ENCODE results near the gene CACNA1C.

The CACNA1C gene

DNA sequence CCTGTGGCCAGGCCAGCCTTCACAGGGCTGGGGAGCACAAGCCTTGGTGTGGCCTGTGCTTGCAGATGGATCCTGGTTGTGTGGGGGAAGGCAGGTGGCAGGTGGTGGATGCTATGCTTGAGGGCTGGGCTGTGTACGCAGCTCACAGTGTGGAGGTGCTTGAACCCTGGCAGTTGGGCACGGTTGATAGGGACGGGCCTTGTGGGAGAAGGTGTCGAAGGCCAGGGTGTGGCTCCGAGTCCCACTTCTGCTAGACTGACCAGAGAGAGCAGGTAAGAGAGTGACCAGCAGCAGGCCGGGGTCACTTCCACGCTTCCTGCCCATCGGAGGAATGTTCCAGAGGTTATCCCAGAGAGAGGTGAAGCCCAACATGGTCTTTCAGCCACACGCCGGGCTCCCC, 85.5 kb downstream of the CACNA1C start:
- no peak for DNase-seq (ENCODE audit: low read depth, low spot score)

DNA sequence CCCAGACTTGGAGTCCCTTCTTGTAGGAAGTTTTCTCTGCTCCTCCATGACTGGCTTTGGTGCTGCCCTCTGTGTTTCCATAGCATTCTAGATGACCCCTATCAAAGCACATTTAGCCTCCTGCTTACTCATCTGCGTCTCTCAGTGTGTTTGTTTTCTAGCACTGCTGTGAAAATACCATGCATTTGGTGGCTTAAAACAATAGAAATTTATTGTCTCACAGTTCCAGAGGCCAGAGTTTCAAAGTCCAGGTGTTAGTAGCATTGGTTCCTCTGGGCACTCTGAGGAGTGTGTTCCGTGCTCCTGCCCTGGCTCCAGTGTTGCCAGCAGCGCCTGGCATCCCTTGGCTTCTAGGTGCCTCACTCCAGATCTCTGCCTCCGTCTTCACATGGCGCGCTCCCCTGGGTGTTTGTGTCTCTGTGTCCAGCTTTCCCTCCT, 86.1 kb downstream of the CACNA1C start:
- no peak for DNase-seq (ENCODE audit: low read depth, low spot score)

DNA sequence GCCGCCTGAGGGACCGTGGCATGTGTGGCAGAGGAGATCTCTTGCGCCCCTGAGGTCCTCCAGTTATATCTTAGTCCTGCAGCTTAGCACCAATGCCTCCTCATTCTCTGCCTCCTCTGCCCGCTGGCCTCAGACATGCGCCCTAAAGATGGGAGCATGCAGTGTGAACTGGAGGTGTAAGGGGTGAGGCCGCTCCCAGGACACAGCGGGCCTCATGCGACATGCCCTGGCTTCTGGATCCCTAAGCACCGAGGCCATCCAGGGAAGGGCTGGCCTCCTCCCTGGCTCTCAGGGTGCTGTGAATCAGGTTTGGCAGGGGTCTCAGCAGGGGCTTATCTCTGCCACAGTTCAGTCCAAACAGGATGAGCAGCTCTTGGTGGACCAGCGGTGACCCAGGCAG, 86.9 kb downstream of the CACNA1C start:
- no peak for DNase-seq (ENCODE audit: low read depth, low spot score)

DNA sequence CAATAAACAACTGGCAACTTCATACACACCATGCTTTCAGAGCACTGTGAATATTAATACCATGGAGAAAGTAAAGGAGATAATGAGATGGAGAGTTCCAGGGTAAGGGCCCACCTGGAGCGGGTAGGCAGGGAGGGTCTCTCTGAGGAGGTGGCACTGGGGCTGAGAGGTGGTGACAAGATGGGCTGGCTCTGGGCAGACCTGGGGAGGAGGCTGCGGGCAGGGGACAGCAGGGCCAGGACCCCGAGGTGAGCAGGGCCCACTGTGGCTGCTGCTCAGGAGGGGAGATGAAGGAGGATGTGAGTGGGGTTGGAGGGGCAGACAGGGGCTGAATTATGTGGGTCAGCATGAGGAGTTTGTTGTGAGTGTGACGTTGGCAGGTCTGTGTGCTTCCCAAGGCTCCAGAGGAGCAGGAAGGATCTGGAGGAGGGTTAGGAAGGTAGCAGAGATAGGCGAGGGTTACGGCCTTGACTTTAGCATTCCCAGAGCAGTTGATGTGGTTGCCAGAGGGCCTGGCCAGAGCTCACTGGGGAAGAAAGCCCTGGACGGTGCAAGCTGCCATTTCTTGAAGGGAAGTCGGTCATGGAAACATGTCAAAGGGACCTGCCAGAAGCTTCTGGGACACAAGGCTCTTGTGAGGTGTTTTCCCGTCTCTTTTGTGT, 88.2 kb downstream of the CACNA1C start:
- no peak for DNase-seq (ENCODE audit: low read depth, low spot score)

DNA sequence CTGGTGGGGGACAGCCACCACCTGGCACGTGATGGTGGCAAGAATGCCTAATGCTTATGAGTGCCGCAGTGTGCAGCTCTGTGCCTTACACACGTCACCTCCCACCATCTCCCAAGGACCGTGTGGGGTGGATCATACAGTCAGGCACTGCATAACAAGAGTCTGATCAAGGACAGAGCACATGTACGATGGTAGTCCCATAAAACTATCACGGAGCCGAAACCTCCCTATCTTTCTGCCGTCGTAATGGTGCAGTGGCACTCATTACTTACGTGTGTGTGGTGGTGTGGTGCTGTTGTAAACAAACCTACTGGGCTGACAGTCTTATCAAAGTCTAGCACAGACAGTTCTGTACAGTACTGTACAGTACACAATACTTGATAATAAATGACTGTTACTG, 89.3 kb downstream of the CACNA1C start:
- DNase-seq (ENCODE audit: low read depth, low spot score): no peak

DNA sequence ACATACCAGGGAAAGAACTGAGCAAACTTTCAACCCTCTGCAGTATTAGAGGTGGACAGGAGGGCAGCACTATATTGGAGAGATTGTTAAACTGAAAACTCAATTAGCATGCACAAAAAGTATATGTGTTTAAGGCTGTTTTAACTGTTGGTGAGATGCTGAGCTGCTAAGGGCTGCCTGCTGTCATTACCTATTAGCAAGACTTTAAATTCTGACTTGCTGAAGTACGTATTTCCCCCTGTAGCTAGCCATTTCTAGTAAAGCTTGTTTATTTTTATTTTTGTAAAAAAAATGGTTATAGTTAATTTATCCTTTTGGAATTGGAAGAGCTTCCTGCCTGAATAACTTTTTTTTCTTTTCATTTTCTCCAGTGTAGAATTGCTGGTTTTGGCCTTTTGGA, 92.2 kb downstream of the CACNA1C start:
- DNase-seq (ENCODE audit: low read depth, low spot score): no peak

DNA sequence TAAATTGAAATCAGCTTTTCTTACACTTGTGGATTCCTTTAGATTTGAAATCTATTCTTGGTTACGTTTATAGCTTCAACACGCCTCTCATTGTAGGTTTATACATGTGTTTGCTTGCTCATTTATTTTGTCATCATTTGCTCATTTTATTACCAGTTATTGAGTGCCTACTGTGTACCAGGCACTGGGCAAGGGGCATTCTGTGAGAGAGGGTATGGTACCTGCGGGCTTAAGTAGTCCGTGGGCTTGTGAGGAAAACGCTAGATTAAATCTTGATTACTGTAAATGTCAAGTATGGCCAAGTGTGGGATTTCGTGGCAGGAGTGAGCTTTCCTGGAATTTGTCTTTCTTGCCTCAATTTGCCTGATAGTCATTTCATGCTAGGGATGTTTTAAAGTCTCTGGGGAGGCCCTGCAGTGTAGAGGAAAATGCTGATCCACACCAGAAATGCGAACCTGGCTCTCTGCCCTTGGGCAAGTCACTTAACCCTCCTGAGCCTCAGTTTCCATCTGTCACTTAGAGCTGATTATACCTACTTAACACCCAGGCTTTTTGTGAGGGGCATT, 92.7 kb downstream of the CACNA1C start:
- no peak for DNase-seq (ENCODE audit: low read depth, low spot score)

DNA sequence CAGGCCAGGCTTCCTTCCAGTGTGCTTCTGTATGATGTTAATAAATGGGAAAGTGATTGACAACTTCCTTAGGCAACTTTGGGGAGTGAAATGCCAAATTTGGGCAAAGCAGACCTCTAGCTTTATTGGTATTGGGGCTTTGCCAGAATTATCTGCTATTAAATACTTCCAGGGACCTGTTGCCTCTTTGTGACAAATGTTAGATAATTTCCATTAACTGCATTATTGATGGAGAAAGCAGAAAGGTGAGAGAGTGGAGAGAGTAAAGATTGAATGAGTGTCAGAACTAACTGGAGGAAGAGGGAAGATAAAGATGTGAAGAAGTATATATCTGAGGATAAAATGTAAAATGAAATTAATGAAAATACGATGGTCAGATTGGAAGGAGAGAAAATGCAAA, 94.5 kb downstream of the CACNA1C start:
- DNase-seq (ENCODE audit: low read depth, low spot score): no peak

DNA sequence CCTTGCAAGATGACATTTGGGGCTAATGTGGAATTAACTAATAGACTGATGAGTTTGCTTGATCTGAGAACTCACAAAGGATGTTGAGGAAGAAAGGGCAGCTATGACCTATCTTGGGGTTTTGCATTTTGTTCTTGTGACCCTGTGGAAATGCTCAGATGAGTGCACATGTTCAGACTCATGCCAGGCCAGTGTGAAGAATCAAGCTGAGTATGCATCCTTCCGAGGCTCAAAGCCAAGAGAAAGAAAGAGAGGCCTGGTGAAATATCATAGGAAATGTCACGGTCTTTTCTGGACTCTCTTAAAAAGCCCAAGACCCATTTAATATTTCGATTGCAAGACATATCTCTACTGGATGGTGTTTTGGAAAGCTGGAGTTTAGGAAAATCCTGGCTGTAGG, 96.3 kb downstream of the CACNA1C start:
- no peak for DNase-seq (ENCODE audit: low read depth, low spot score)

DNA sequence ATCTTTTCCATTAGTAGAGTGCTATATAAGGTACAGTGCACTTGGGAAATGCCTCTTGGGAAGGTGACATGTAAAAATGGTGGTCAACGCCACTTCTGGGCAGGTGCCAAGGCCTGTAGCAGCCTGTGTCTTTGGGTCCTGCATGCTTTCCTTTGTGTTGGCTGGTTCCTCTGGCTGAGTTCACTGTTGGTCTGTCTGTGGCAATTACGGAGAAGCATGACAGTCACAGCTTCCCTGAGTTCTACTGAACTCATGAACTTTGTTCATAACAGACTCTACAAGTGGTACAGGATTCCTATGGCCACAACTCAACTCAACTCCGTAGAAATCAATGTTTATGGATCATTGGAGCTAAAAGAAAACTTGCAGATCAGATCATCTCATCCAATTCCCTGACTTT, 98.0 kb downstream of the CACNA1C start:
- no peak for DNase-seq (ENCODE audit: low read depth, low spot score)

DNA sequence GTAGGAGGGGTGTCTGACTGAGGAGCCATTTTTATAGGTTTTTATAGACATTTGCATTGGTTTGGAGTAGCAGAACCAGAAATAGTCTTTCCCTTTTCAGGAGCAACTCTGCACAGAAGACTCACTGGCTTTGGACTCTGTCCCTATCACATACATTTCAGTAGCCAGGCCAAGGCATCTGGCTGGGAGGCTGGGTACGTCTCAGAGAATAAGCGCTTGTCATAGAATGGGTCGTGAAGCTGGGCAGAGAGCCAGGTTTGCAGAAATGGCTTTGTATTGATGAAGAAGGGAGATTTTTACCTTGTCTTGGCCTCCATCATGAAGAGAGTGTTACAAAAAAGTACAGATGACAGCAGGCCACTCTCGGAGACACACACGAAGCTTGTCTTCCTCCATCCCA, 98.6 kb downstream of the CACNA1C start:
- DNase-seq (ENCODE audit: low read depth, low spot score): no peak

DNA sequence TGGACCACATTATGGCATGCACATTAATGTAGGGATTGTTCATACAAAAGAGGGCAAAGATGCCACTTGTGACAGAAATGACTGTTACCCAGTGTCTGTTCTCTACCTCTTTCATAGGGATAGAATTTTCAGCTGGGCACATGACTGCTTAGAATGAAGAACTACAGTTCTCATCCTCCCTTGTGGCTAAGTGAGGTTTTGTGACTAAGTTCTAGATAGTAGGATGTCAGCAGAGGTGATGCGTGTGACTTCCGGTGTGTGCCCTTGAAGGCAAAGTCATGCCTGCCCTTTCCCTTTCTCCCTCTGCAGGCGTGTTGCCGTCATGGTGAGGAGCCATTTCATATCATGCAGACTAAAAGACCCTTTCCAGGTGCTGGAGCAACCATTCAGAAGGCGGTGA, 99.3 kb downstream of the CACNA1C start:
- no peak for DNase-seq (ENCODE audit: low read depth, low spot score)

DNA sequence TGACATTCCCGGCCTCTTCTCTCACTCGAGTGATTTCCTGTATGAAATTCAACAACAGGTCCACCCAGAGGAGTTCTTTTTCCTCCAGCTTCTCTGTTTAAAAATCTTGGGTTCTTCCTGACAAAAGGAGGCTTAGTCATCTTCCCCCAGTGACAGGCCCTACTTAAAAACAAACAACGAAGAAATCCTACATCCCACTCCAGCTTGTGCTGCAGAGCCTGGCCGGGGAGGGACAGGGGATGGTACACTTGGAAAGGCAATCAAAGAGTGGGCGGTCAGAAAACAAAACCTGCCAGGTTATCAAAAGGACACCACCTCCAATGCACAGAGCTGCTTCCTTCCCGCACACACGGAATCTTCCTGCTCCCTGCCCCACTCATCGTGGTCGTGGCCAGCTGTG, 101.3 kb downstream of the CACNA1C start:
- no peak for DNase-seq (ENCODE audit: low read depth, low spot score)

DNA sequence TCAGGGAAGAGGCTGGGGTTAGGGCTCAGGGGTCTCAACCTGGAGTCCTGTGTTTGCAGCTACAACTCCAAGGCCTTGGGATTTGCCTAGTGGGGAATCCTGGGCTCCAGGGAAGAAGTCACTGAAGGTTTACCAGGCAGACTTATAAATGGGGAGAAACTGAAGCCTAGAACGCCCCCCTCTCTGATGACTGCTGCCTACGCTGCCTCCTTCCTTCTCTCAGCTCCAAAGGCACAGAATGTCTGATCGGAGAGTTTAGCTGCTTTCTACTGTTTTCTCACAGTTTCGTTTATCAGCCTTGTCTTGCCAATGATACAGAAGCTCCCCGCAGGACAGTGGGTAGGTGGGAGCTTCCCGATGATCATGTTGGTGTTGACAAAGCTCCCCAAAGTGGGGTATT, 101.7 kb downstream of the CACNA1C start:
- DNase-seq (ENCODE audit: low read depth, low spot score): no peak

DNA sequence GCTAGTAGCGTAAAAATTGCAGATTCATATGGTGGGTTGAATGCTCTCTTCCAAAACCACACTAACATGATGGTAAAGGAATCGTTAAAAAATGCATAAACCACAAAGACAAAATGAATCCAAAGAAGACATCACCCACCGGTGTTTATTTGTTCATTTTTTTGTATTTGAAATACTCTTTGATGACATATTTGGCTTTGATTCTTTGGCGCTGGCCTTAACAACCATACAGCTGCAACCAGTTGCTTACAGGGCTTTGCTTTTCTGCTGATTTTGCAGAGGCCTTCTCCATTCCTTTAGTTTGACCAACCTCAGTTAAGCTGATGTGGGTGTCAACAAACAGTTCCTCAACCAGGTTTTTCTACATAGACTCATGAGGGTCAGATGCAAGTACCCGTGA, 103.5 kb downstream of the CACNA1C start:
- DNase-seq (ENCODE audit: low read depth, low spot score): no peak

DNA sequence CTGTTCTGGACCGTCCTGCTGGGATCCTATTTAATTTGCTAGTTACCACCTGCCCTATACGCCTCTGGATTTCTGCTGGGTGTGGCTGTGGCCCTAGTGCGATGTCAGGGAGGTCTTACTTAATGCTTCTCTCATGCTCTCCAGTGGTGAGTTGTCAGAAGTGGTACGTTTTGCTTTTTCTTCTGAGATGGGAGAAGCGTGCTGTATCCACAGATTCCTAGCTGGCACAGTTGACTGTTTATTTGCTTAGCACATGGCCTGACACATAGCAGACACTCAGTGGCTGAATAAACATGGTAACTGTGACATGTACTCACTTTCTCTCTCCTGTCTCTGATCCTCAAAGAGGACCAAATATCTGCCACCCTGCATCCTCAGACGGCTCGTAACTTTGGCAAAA, 107.3 kb downstream of the CACNA1C start:
- DNase-seq (ENCODE audit: low read depth, low spot score): no peak

DNA sequence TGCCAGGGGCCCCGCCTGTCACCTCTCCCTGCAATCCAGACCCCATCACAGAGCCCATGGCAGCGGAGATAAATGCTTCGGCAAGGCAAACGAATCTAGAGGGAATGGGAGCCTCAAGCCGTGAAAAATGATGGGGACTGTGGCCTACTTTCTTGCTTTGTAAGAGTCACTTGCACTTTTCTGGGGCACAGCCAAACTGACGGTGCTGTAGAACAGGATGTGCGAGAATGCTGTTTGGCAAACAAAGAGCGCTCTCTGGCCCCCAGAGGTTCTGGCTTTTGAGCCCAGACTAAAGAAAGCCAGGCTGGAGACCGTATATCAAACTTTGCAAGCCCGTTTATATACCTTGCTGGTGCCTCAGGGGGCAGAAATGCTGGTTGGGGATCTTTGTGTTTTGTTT, 108.7 kb downstream of the CACNA1C start:
- no peak for DNase-seq (ENCODE audit: low read depth, low spot score)

DNA sequence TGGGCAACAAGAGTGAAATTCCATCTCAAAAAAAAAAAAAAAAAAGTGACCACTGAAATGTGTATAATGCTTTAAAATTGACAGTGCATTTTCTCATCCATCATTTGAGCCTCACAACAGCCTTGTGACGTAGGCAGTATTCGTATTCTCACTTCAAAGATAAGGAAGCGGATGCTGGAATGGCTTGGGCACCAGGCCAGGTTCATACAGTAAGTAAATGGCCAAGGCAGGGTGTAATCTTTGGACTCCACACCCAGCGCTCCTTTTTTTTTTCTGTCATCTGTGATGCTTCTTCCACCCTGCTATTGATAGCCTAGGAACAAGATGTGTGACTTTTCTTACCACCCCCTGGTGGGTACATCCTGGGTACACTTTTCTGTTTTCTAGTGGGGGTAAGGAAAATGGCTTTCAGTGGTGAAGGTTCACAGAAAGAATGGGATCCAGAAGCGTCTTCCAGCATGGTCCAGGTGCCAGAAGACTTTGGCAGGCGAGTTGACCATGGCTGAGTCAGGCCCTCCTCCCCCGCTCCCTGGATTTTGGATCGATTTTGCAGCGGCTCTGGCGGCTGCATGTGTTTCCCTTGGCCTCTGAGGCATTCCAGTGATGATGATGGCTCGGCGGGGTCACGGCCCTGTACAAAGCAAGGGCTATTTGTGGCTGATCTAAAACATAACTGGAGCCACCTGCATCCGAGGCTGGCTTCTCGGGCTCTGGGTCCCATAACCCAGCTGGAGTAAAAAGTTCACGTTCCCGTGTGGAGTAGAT, 110.6 kb downstream of the CACNA1C start:
- no peak for DNase-seq (ENCODE audit: low read depth, low spot score)

DNA sequence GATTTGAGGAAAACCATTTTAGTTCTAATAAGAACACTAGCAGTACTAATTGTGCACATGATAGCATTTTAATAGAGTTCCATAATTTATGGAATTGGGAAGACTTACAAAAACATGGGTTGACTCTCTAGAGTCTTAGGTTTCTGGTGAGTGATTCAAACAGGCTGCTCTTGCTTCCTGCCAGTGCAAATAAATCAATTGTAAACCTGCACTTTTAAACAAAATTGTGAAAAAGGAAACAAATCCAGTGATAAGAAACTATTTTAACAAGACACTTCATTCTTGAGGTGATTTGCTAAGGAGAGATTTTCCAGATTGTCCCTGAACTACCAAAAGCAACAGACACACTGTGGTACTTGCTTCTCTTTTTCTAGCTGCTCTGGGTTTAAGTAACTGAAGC, 112.2 kb downstream of the CACNA1C start:
- no peak for DNase-seq (ENCODE audit: low read depth, low spot score)

DNA sequence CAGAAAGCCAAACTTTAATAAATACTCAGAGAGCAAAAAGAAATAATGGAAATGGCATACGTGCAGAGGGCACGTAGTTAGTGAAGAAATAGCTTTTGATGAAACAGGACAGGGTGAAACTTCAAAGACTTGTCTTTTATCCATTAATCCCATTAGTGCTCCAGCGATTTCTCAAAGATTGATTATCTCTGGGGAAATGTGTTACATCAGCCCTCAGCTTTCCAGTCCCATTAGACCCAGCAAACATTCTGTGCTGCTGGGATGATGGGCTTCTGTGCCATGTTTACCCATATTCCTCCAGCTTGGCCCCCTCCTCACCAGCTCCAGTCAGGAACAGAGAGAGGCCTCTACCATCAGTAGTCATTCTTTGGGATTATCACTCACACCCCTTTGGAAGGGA, 113.1 kb downstream of the CACNA1C start:
- DNase-seq (ENCODE audit: low read depth, low spot score): no peak

DNA sequence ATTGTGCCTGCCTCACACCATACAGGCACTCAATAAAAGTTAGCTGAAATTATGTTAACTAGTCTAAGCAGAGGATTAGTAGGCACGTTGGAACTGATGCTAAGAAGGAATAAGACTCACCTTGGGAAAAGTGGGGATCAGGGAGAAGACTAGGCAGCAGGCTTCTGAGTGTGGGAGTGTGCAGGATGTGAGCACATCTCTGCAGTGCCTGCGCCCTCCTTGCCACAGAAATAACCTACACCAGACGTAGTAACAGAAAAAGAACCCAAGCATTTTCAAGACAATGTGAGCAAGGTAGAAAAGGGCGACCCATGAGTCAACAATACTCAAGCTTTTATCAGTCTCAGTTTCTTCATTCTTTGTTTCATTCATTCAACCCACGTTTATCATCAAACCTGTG, 113.9 kb downstream of the CACNA1C start:
- no peak for DNase-seq (ENCODE audit: low read depth, low spot score)

DNA sequence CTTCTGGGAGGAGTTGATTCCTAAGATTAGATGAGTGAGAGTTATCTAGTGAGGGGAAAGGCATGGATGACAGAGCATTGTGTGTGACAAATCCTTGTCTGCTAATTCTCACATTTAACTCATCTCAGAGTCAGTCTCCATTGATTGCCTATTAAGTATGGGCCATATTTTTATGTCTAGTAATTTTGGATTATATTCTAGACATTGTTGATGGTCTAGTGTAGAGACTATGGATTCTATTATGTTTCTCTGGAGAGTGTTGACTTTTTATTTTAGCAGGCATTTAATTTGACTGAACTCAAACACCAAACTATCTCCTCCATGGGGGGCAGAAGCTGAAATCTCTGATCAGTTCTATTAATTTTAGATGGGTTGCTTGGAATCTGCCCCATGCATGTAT, 114.4 kb downstream of the CACNA1C start:
- no peak for DNase-seq (ENCODE audit: low read depth, low spot score)

DNA sequence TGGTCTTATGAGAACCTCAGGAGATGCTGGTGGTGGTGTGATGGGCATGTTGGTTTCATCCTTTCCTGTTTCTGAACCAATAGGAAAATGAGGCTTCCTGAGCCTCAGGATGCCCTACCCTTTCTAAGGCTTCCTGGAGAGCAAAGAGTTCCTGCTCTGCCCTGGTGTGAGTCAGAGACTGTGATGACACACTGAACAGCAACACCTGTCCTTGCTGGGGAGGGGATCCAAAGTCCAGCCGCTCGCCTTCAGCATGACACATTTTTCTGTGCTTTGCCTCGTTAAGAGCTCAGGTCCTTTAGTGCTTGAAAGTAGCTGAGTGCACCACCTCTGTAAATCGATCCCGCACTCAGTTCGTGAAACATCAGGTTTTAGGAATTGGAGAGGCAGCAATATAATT, 116.0 kb downstream of the CACNA1C start:
- no peak for DNase-seq (ENCODE audit: low read depth, low spot score)
